Caco-2 (cell line): ENCODE measurements around the gene B4GALT4. TPM values are rescaled to one million over a fixed set of nuclear protein-coding genes. Genes with fewer than 3 reads are reported as not detected.

Experiments
- BruUV-seq: library from RNA; stranded (reverse); fragments of 400-500 nt; replicated peaks from 2 replicates; lab custom pipeline; 2021; lab: Mats Ljungman, UMichigan
- CTCF ChIA-PET: fragments of 300-600 bp; sonication (Branson Sonifier 250); formaldehyde crosslinking; loops from one replicate; lab custom pipeline; 2022; ENCODE audit warnings: antibody characterized with exemption; lab: Charles Lee
- POLR2A ChIA-PET: fragments of 300-600 bp; sonication (Branson Sonifier 250); formaldehyde crosslinking; loops from one replicate; lab custom pipeline; 2022; ENCODE audit warnings: antibody characterized with exemption; lab: Charles Lee
- DNase-seq, 2 experiments: peaks; one replicate each; pipeline versions ENCODE4 v3.0.0 to v3.0.0-alpha.2; 2020 to 2022
- H3K27me3 ChIP-seq: replicated peaks from 2 replicates; pipeline ENCODE4 v1.6.0; 2011; ENCODE audit warnings: low read length; ENCODE audit not compliant: control insufficient read depth, insufficient read depth
- H3K36me3 ChIP-seq: 2 replicates; pipeline ENCODE4 v1.5.1; 2011; ENCODE audit warnings: low read length; ENCODE audit not compliant: control insufficient read depth, insufficient read depth
- H3K4me1 ChIP-seq: fragments of 250-450 bp; sonication (Bioruptor Pico); 2 replicates; pipeline ENCODE4 v1.5.1; 2020; ENCODE audit warnings: mild to moderate bottlenecking
- H3K4me3 ChIP-seq: 2 replicates; pipeline ENCODE4 v1.5.1; 2011; ENCODE audit warnings: low read depth, mild to moderate bottlenecking, control low read depth, low read length
- H3K9me3 ChIP-seq: fragments of 250-450 bp; sonication (Bioruptor Pico); 2 replicates; pipeline ENCODE4 v1.5.1; 2020; ENCODE audit warnings: mild to moderate bottlenecking, moderate library complexity
- H3K27ac Mint-ChIP-seq: one replicate; pipeline ENCODE4 v1.8.0; 2022; ENCODE audit warnings: mixed read lengths; ENCODE audit not compliant: unreplicated experiment
- H3K27me3 Mint-ChIP-seq: one replicate; pipeline ENCODE4 v1.8.0; 2022; ENCODE audit warnings: mixed read lengths; ENCODE audit not compliant: insufficient read depth, unreplicated experiment
- H3K36me3 Mint-ChIP-seq: one replicate; pipeline ENCODE4 v1.8.0; 2022; ENCODE audit warnings: mild to moderate bottlenecking, mixed read lengths; ENCODE audit not compliant: insufficient read depth, unreplicated experiment
- H3K4me1 Mint-ChIP-seq: one replicate; pipeline ENCODE4 v1.8.0; 2022; ENCODE audit warnings: low read depth, mixed read lengths; ENCODE audit not compliant: unreplicated experiment
- H3K4me3 Mint-ChIP-seq: one replicate; pipeline ENCODE4 v1.8.0; 2022; ENCODE audit warnings: mild to moderate bottlenecking, moderate library complexity, mixed read lengths; ENCODE audit not compliant: unreplicated experiment
- H3K9me3 Mint-ChIP-seq: one replicate; pipeline ENCODE4 v1.8.0; 2022; ENCODE audit warnings: mixed read lengths; ENCODE audit not compliant: unreplicated experiment
- intact Hi-C: fragments of 100-400 bp; cut with micrococcal nuclease; formaldehyde crosslinking; loops from one replicate; pipeline ENCODE4 v1.10.0; 2022; ENCODE audit not compliant: unreplicated experiment
- total RNA-seq: library from RNA; stranded (reverse); gene quantifications from 2 replicates; pipeline ENCODE4 v1.2.3, GENCODE V29; 2022
- TF ChIP-seq, protein P1 (sequence below), 2 experiments: fragments of 200-600 bp in 1 of 2; IDR thresholded peaks; 1 replicate in 1 of 2; 2 replicates in 1 of 2; pipeline versions ENCODE4 v1.5.1 to v1.8.0; 2011 to 2022; ENCODE audit warnings: antibody characterized with exemption in 1 of 2, control low read depth in 1 of 2, inconsistent platforms in 1 of 2, low read depth in 1 of 2, low read length in 1 of 2, mild to moderate bottlenecking in 1 of 2, moderate library complexity in 1 of 2; ENCODE audit not compliant: insufficient read depth in 1 of 2, severe bottlenecking in 1 of 2, unreplicated experiment in 1 of 2

Gene B4GALT4
- total RNA-seq, 1 experiment from 2014 or later, result 59.7 TPM

DNA sequence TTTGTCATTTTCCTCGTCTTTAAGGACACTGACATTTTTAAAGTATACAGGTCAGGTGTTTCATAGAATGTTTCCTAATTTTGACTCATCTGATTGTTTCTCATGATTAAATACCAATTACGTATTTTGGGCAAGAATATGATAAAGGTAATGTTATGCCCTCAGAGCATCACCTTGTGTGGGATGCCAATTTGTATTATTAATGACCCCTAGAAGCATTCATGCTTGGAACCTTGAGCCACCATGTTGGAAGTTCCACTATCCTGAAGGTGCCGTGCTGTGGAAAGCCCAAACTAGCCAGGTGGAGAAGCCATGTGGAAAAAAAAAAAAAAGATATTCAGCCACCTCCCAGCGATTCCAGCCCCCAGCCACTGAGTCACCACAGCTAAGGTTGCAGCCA is 19.1 kb upstream of the B4GALT4 start:
- peaks cover 17% of the 10 kb centered on the region for H3K4me1 Mint-ChIP-seq
- CTCF ChIA-PET, result no interaction called here

DNA sequence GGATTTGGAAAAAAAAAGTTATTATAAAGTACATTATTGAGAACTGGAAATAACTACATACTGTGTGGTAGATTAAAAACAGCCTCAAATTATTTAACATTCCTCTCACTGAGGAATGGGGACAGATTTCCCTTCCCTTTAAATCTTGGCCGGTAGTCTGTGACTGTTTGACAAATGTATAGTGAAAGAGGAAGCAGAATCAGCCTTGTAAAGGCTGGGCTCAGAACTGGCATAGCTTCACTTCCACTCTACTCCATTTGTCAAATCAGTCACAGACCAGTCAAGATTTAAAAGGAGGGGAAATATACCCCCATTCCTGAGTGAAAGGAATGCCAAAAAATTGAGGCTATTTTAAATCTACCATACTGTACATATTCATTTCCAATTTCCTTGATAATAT is 18.2 kb upstream of the B4GALT4 start:
- no peaks in the 10 kb centered on the region for H3K36me3 ChIP-seq
- Mint-ChIP-seq H3K4me3 (no peak overlapping the region), H3K27ac (no peak overlapping the region), H3K27me3 (no peaks in the 10 kb centered on the region), H3K36me3 (peaks cover 7% of the 10 kb centered on the region), H3K4me1 (peaks cover 17% of the 10 kb centered on the region), H3K9me3 (no peaks in the 10 kb centered on the region)
- H3K9me3 ChIP-seq, result peaks cover 4% of the 10 kb centered on the region; the same call in 1 of the 2 replicates
- no peak for DNase-seq
- no peaks in the 10 kb centered on the region for H3K27me3 ChIP-seq
- H3K4me3 ChIP-seq, result no peak overlapping the region
- TF ChIP-seq, protein P1, sequence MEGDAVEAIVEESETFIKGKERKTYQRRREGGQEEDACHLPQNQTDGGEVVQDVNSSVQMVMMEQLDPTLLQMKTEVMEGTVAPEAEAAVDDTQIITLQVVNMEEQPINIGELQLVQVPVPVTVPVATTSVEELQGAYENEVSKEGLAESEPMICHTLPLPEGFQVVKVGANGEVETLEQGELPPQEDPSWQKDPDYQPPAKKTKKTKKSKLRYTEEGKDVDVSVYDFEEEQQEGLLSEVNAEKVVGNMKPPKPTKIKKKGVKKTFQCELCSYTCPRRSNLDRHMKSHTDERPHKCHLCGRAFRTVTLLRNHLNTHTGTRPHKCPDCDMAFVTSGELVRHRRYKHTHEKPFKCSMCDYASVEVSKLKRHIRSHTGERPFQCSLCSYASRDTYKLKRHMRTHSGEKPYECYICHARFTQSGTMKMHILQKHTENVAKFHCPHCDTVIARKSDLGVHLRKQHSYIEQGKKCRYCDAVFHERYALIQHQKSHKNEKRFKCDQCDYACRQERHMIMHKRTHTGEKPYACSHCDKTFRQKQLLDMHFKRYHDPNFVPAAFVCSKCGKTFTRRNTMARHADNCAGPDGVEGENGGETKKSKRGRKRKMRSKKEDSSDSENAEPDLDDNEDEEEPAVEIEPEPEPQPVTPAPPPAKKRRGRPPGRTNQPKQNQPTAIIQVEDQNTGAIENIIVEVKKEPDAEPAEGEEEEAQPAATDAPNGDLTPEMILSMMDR (IDR thresholded peaks at IDR 0.05; ENCODE audit: insufficient read depth in 1 of 2, low read depth in 1 of 2, low read length in 1 of 2, severe bottlenecking in 1 of 2, unreplicated experiment in 1 of 2), result no peak
- ChIA-PET POLR2A (interaction anchor here (2.3 kb wide), 1 partner anchor 18 kb away, joined by 23 read pairs; the partner anchor contains the start of gene B4GALT4), CTCF (no interaction called here)
- intact Hi-C loops, result no loop called here
- H3K4me1 ChIP-seq, result peaks cover 24% of the 10 kb centered on the region
- BruUV-seq, result no TSS peak

More for the DNA sequence above, 19.1 kb upstream of the B4GALT4 start:
- Histone ChIP-seq H3K4me3 (no peak overlapping the region), H3K4me1 (peaks cover 20% of the 10 kb centered on the region), H3K9me3 (peaks cover 4% of the 10 kb centered on the region; the same call in 1 of the 2 replicates), H3K27me3 (no peaks in the 10 kb centered on the region), H3K36me3 (no peaks in the 10 kb centered on the region)
- no peak overlapping the region for H3K27ac Mint-ChIP-seq
- no peak for DNase-seq
- H3K36me3 Mint-ChIP-seq, result peaks cover 7% of the 10 kb centered on the region
- no TSS peak for BruUV-seq
- TF ChIP-seq, protein P1 (IDR thresholded peaks at IDR 0.05; ENCODE audit: insufficient read depth in 1 of 2, low read depth in 1 of 2, low read length in 1 of 2, severe bottlenecking in 1 of 2, unreplicated experiment in 1 of 2), result no peak
- H3K9me3 Mint-ChIP-seq, result no peaks in the 10 kb centered on the region
- H3K27me3 Mint-ChIP-seq, result no peaks in the 10 kb centered on the region
- POLR2A ChIA-PET, result no interaction called here
- intact Hi-C loops, result no loop called here
- no peak overlapping the region for H3K4me3 Mint-ChIP-seq

DNA sequence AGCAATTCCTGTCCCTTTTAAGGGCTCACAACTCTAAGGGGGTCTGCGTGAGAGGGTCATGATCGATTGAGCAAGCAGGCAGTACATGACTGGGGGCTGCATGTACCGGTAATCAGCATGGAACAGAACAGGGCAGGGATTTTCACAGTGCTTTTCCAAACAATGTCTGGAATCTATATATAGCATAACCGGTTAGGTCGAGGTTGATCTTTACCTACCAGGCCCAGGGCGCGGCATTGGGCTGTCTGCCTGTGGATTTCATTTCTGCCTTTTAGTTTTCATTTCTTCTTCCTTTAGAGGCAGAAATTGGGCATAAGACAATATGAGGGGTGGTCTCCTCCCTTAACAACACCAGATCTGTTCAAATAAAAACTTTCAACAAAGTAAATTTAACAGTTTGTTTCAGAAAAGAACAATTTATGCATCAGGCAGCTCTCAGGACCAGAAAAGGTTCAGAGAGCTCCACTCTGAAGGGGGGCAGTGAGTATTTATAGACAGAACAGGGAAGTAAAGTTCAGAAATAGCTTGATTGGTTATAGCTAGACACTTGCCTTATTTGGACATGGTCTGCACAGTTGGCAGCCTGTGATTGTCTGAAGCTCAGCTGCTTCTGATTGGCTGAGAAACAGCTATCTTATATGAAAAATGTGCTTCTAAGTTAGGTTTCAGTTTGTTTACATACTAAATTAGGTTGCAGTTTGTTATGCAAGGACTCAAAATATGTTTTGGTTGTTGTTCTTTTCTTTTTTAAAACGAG is 17.2 kb upstream of the B4GALT4 start:
- no peaks in the 10 kb centered on the region for H3K9me3 Mint-ChIP-seq
- no peaks in the 10 kb centered on the region for H3K27me3 Mint-ChIP-seq
- no peaks in the 10 kb centered on the region for H3K27me3 ChIP-seq
- peak overlapping the region; percentile 16; the same call in 1 of the 2 replicates for H3K4me3 ChIP-seq
- no peaks in the 10 kb centered on the region for H3K36me3 ChIP-seq
- TSS peak; percentile 95 for BruUV-seq
- POLR2A ChIA-PET, result interaction anchor here (2.3 kb wide), 1 partner anchor 17 kb away, joined by 23 read pairs; the partner anchor contains the start of gene B4GALT4
- peak; percentile 57 to 68 for DNase-seq
- TF ChIP-seq, protein P1 (IDR thresholded peaks at IDR 0.05; ENCODE audit: insufficient read depth in 1 of 2, low read depth in 1 of 2, low read length in 1 of 2, severe bottlenecking in 1 of 2, unreplicated experiment in 1 of 2), result no peak
- peaks cover 24% of the 10 kb centered on the region for H3K4me1 ChIP-seq
- H3K4me1 Mint-ChIP-seq, result peaks cover 17% of the 10 kb centered on the region
- CTCF ChIA-PET, result interaction anchor here (2.3 kb wide), 1 partner anchor 17 kb away, joined by 13 read pairs; the partner anchor contains the start of gene B4GALT4
- peaks cover 4% of the 10 kb centered on the region; the same call in 1 of the 2 replicates for H3K9me3 ChIP-seq
- H3K27ac Mint-ChIP-seq, result peak overlapping the region; percentile 97
- peak overlapping the region; percentile 76 for H3K4me3 Mint-ChIP-seq
- H3K36me3 Mint-ChIP-seq, result peaks cover 7% of the 10 kb centered on the region
- intact Hi-C loops, result loop anchor here (1.0 kb wide), 2 partner anchors 18 to 47 kb away; partner anchors contain the start of gene B4GALT4
